ENCODE results near the gene SPO11.

GRCh38 chr20:57326667-57327455 lies 2.7 kb upstream of the SPO11 start:
- TF ChIP-seq, protein P1, sequence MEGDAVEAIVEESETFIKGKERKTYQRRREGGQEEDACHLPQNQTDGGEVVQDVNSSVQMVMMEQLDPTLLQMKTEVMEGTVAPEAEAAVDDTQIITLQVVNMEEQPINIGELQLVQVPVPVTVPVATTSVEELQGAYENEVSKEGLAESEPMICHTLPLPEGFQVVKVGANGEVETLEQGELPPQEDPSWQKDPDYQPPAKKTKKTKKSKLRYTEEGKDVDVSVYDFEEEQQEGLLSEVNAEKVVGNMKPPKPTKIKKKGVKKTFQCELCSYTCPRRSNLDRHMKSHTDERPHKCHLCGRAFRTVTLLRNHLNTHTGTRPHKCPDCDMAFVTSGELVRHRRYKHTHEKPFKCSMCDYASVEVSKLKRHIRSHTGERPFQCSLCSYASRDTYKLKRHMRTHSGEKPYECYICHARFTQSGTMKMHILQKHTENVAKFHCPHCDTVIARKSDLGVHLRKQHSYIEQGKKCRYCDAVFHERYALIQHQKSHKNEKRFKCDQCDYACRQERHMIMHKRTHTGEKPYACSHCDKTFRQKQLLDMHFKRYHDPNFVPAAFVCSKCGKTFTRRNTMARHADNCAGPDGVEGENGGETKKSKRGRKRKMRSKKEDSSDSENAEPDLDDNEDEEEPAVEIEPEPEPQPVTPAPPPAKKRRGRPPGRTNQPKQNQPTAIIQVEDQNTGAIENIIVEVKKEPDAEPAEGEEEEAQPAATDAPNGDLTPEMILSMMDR (IDR thresholded peaks at IDR 0.05): no peak
- no peak for TF ChIP-seq POLR2A (IDR thresholded peaks at IDR 0.05)
